SU-DHL-6 (cell line): ENCODE measurements around the gene ZNF101.

Experiments used
- H2AFZ ChIP-seq: fragments of 200-600 bp; sonication (generic); 2 replicates; pipeline ENCODE4 v1.6.1; 2014; ENCODE audit warnings: low read depth, mild to moderate bottlenecking, moderate library complexity, mixed read lengths, antibody characterized with exemption, low read length; ENCODE audit not compliant: severe bottlenecking
- H3F3A ChIP-seq: fragments of 200-600 bp; shearing (Covaris generic); 2 replicates; pipeline ENCODE4 v1.6.0; 2016; ENCODE audit warnings: antibody characterized with exemption, mild to moderate bottlenecking; ENCODE audit not compliant: insufficient read depth
- H3K27ac ChIP-seq: fragments of 200-600 bp; sonication (generic); 2 replicates; pipeline ENCODE4 v1.5.1; 2016; ENCODE audit warnings: low read depth, mild to moderate bottlenecking, low read length, moderate library complexity, mixed read lengths
- H3K27me3 ChIP-seq: fragments of 200-600 bp; sonication (generic), shearing (Covaris generic); 2 replicates; pipeline ENCODE4 v1.6.0; 2014; ENCODE audit warnings: mild to moderate bottlenecking, low read length
- H3K36me3 ChIP-seq: fragments of 200-600 bp; sonication (generic); 2 replicates; pipeline ENCODE4 v1.6.1; 2014; ENCODE audit warnings: mild to moderate bottlenecking, low read length, mixed read lengths
- H3K4me2 ChIP-seq: fragments of 300-600, 200-600 bp; shearing (Covaris generic), sonication (generic); 2 replicates; pipeline ENCODE4 v1.6.0; 2014; ENCODE audit warnings: low read length, low read depth, mild to moderate bottlenecking; ENCODE audit not compliant: poor library complexity, severe bottlenecking
- H3K4me3 ChIP-seq: fragments of 200-600 bp; sonication (generic); 2 replicates; pipeline ENCODE4 v1.5.1; 2014; ENCODE audit warnings: antibody characterized with exemption, low read length, mild to moderate bottlenecking, mixed read lengths; ENCODE audit not compliant: insufficient read depth, poor library complexity, severe bottlenecking
- H3K79me2 ChIP-seq: fragments of 200-600 bp; sonication (generic); 2 replicates; pipeline ENCODE4 v1.6.1; 2014; ENCODE audit warnings: mild to moderate bottlenecking, low read length, moderate library complexity; ENCODE audit not compliant: insufficient read depth
- H3K9ac ChIP-seq: fragments of 200-600 bp; sonication (generic); 2 replicates; pipeline ENCODE4 v1.7.0; 2014; ENCODE audit warnings: mild to moderate bottlenecking, low read length
- H3K9me2 ChIP-seq: fragments of 200-600 bp; sonication (generic); replicated peaks from 2 replicates; pipeline ENCODE4 v1.6.1; 2014; ENCODE audit warnings: low read length; ENCODE audit not compliant: insufficient read depth
- H3K9me3 ChIP-seq: fragments of 200-600 bp; sonication (generic); 2 replicates; pipeline ENCODE4 v1.6.1; 2014; ENCODE audit warnings: low read length, mixed read lengths; ENCODE audit not compliant: insufficient read depth
- H4K20me1 ChIP-seq: fragments of 200-600 bp; sonication (generic); 2 replicates; pipeline ENCODE4 v1.6.1; 2014; ENCODE audit warnings: low read depth, mild to moderate bottlenecking, antibody characterized with exemption, low read length, moderate library complexity, mixed read lengths
- CTCF ChIP-seq: fragments of 200-600 bp; sonication (generic); IDR thresholded peaks from one replicate; pipeline ENCODE4 v1.5.1; 2017; ENCODE audit warnings: antibody characterized with exemption, mild to moderate bottlenecking, low read length, moderate library complexity; ENCODE audit not compliant: insufficient read depth, poor library complexity, severe bottlenecking
- EZH2phosphoT487 ChIP-seq: fragments of 200-600 bp; sonication (generic), shearing (Covaris generic); conservative IDR thresholded peaks from 2 replicates; pipeline ENCODE4 v1.6.1; 2018; ENCODE audit warnings: mild to moderate bottlenecking, antibody characterized with exemption, low read length, moderate library complexity, mixed read lengths

The ZNF101 gene

GRCh38 chr19:19636573-19637185 lies 32.0 kb upstream of the ZNF101 start:
- H3K9ac ChIP-seq: no peak overlapping the region
- no peak overlapping the region for H3K4me2 ChIP-seq
- H3K27me3 ChIP-seq: no peaks in the 10 kb centered on the region
- no peak overlapping the region for H3K4me3 ChIP-seq
- H3K27ac ChIP-seq: no peak overlapping the region
- no peaks in the 10 kb centered on the region for H3K9me2 ChIP-seq
- H3K9me3 ChIP-seq: no peaks in the 10 kb centered on the region
- H3K36me3 ChIP-seq: 0 out of 2 replicates have a peak, but pooled peaks cover 3% of the 10 kb centered on the region
- no peaks in the 10 kb centered on the region for H3F3A ChIP-seq
- H3K79me2 ChIP-seq: peaks cover 4% of the 10 kb centered on the region; the same call in 1 of the 2 replicates
- TF ChIP-seq CTCF (no peak), EZH2phosphoT487 (no peak)
- no peak overlapping the region for H2AFZ ChIP-seq
- no peaks in the 10 kb centered on the region for H4K20me1 ChIP-seq

- no peaks in the 10 kb centered on the region for H3K9me3 ChIP-seq
- H3K36me3 ChIP-seq: 0 out of 2 replicates have a peak, but pooled peaks cover 3% of the 10 kb centered on the region
- no peaks in the 10 kb centered on the region for H3F3A ChIP-seq
- H4K20me1 ChIP-seq: no peaks in the 10 kb centered on the region
- H3K79me2 ChIP-seq: peaks cover 9% of the 10 kb centered on the region
- H3K27ac ChIP-seq: no peak overlapping the region
- no peaks in the 10 kb centered on the region for H3K27me3 ChIP-seq
- no peak for TF ChIP-seq EZH2phosphoT487
- no peak overlapping the region for H2AFZ ChIP-seq
- no peak overlapping the region for H3K9ac ChIP-seq
- no peak overlapping the region for H3K4me3 ChIP-seq
- H3K4me2 ChIP-seq: no peak overlapping the region
- H3K9me2 ChIP-seq: no peaks in the 10 kb centered on the region
These were observed 31.5 kb upstream of the ZNF101 start for GRCh38 chr19:19637186-19637522.

- Histone ChIP-seq H3K9ac (no peak overlapping the region), H3K79me2 (peaks cover 14% of the 10 kb centered on the region), H3K27me3 (no peaks in the 10 kb centered on the region), H3K27ac (no peak overlapping the region), H2AFZ (no peak overlapping the region), H4K20me1 (no peaks in the 10 kb centered on the region), H3K4me2 (no peak overlapping the region), H3K9me2 (no peaks in the 10 kb centered on the region), H3F3A (no peaks in the 10 kb centered on the region), H3K4me3 (no peak overlapping the region), H3K36me3 (0 out of 2 replicates have a peak, but pooled peaks cover 3% of the 10 kb centered on the region), H3K9me3 (no peaks in the 10 kb centered on the region)
- TF ChIP-seq EZH2phosphoT487 (no peak), CTCF (no peak)
These were observed 31.0 kb upstream of the ZNF101 start for GRCh38 chr19:19637523-19638251.
